ENCODE results near the gene PRXL2B.

The PRXL2B gene

GRCh38 chr1:2639607-2640521 is 53.3 kb downstream of the PRXL2B start:
- DNase-seq = no peak

- no peak for DNase-seq
Observed at GRCh38 chr1:2640626-2641025, 54.0 kb downstream of the PRXL2B start.

Measured in hematopoietic multipotent progenitor cell treated with erythropoietin and hydrocortisone succinate and interleukin-3 and kit ligand, for 4 days (in vitro differentiated cells).